Stimulated activated CD8-positive, alpha-beta memory T cell treated with anti-CD3 and anti-CD28 coated beads, Interleukin-4, amount 100 ng/mL, for 4 hours (primary cell): Measurements from ENCODE around the gene PSMB10.
"Not testable (repeated sequence)": the region's sequence is repeated elsewhere in the genome, so short reads cannot be mapped to it uniquely, and the experiment has no call there.

Experiments used
- DNase-seq, 2 donors: peaks; one replicate each; pipeline ENCODE4 v3.0.0-alpha.2; 2020; ENCODE audit warnings: low read depth in 2 of 2, low spot score in 1 of 2

Gene PSMB10

DNA sequence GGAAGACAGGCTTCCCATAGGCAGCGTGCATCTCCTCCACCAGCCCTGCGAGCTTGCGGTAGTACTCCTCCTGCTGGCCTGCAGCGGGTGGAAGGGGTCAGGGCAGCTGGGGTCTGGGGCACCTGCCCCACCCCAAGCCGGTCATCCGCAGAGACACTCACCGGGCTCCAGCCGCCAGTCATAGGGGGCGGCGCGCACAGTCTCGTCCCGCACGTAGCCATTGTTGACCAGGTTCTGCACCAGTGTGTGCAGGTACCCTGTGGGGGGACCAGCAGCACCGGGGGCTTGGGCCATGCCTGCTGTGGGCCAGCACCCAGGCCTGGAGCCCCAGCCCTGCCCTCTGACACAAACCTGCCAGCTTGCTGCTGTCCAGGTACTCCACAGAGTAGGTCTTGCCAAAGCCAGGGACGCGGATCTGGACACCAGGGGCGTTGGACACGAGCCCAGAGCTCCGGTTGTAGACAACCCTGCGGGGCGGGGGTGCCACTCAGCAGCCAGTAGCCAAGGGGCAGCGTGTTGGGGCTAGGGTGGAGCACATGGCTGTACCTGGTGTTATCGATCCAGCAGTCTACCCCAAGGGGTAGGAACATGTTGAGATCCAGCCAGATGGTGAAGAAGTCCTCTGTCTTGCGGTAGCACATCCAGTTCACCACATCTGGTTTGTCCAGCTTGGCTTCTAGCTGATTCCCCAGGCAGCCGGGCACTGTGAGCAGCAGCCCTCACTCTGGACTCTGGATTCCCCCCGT, 6.0 kb upstream of the PSMB10 start:
- DNase-seq: no peak

DNA sequence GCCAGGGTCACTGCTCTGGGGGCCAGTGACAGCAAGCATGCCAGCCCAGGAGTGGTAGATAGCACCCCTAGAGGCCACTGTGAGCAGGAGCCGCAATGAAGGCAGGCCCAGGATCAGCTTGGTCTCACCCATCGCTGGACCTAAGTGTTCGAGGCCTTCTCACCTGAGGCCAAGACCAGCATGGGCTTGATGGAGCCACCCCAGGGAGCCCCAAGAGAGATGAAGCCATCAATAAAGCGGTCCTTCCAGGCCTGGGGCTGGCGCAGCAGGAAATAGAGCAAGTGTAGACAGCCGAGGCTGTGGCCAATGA, 5.5 kb upstream of the PSMB10 start:
- no peak for DNase-seq

DNA sequence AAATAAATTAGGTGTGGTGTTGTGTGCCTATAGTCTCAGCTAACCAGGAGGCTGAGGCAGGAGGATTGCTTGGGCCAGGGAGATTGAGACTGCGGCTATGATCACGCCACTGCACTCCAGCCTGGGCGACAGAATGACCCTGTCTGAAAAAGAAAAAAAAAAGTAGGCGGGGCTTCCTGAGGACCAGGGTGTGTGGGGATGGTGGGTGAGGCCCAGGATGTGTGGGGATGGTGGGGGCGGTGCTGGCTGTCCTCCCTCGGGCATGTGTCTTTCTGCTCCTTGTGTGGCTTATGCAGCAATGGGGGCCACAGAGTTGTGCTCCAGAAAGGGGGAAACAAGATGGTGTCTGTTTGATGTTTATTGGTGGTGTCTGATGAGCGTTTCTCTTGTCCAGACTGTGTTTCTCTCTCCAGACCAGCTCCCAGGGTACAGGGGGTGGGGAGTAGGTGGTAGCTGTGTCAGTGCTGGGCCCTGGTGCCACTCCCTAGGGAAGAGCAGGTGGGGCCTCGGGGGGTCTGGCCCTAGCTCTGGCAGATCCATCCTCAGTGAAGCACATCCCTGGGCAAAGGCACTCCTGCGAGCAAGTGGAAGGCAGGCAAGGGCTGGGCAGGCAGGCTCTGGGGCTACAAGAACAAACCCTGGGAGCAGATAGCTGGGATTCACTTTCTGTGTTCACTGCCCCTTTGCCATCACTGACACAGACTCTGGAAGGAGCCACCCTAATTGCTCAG, 5.0 kb upstream of the PSMB10 start:
- DNase-seq: no peak

DNA sequence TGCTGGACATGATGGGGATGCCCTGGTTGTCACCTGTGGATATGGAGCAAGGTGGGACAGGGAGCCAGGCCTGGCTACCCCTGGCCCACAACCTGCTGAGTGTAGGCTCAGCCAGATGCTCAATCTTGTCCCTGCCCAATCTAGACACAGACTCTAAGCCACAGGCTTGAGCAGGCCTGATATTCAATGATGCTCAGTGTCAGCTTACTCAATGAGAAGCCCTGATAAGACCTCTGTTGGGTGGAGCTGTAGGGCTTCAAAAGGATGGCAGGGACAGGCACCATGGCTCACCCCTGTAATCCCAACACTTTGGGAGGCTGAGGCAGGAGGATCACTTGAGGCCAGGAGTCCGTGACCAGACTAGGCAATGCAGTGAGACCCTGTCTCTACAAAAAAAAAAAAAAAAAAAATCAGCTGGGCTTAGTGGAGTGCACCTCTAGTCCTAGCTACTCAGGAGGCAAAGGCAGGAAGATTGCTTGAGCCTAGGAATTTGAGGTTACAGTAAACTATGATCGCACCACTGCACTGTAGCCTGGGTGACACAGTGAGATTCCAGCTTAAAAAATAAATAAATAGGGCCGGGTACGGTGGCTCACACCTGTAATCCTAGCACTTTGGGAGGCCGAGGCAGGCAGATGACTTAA, 3.9 kb upstream of the PSMB10 start:
- no peak for DNase-seq

DNA sequence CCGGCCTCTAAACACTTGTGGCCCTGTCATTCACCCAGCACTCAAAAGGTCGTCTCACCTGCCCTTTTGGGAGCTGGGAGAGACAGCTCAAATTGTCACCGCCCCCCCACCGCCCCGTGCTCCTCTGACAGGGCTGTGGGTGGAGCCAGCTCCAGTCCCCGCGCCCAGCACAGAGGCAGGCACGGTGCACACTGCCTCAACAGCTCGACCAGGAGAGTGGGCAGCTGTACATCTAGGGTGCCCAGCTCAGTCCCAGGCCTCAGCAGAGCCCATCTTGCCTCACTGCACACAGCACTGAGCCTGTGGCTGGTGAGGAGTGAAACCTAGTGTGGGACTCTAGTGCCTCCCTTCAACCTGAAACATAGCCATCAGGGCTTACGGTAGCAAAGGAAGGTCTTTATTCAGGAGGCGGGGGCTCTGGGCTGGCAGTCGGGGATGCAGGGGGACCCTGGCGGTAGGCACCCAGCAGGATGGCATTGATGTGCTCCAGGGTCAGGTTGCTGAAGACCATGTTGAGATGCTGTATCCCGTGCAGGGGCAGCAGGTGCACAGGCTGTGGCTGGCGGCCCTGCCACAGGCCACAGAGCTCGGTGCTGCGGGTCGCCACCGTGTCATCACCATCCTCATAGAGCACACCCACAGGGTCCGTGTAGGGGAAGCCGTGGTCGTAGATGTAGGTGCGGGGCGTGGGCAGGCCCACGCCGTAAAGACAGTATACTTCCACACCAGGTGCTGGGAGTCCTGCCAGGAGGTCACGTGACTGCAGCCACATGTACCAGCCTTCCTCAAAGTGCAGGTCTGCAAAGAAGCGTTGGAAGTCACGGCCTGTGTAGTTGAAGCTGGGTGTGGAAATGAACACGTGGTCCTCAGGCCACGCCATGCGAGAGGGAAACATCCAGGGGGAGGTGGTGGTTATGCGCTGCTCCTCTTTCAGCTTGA, 3.1 kb upstream of the PSMB10 start:
- DNase-seq: peak in 1 of 2 donors; percentile 7

DNA sequence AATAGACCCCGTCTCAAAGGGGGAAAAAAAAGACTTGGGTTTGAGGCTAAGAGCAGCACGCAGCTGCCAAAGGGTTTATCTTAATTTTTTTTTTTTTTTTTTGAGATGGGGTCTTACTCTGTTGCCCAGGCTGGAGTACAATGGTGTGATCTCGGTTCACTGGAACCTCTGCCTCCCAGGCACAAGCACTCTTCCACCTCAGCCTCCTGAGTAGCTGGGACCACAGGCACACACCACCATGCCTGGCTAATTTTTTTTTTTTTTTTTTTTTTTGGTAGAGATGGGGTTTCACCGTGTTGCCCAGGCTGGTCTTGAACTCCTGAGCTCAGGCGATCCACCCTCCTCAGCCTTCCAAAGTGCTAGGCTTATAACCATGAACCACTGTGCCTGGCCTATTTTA, 1.1 kb upstream of the PSMB10 start:
- not testable (repeated sequence) for DNase-seq

DNA sequence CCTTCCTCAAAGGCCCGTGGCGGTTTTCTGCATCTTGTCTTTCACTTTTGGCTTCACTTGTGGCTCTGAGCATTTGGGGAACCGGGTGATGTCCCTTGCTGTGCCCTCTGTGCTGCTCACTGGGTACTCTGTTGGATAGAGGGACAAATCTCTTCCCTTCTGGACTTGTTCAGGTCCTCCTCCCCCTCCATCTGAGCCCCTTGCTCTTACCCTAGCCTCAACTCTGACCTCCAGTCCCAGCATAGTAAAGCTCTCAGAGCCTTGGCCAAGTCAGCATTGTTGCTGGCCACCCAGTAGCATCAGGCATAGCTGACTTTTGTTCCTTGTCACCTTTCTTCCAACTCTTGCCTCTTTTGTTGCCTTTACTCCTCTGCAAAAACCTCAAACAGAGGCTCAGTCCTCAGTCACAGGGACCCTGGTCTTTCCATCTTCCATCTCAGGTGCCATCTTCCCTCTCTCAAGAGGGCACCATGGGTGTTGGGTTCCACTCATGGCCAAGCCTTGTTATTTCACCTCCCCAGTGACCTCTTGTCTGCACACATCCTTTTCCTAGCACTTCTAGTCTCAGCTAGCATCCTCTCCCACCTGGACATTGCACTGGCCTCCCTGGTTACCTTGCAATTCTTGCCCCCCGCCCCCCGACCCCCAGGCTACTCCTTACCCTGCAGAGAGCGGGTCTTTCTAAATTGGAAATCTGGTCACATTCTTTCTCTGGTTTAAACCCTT, 393 bp upstream of the PSMB10 start:
- peak; percentile 54 to 58 for DNase-seq

DNA sequence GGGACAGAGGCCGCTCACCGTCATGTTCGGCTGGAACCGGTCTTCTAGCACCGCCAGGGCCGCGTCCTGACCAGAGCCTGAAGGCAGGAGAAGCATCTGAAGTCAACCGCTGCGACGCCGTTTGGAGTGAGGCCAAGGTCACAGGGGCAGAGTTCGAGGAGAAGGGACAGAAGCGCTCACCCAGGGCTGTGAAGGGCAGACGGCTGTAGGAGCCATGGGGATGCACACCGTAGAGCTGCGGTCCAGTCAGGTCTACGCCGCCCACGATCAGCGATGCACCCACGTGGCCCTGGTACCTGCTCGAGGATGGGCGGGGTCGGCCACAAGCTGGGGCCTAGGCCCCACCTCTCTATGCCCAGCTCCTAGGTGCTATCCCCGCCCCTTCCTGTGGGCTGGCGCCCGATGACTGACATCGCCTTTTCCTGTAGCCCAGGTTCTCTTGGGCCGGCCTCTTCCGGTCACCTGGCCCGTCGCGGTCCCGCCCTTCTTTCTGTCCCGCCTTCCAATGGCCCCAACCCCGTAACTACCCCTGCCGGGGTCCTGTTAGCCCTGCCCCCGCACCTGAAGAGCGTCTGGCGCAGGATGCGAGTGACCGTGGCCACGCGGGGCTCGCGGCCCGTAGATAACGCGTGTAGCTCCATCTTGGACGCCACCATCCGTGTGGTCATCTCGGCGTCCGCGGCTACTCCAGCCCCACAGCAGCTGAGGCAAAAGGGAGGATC, 1.1 kb downstream of the PSMB10 start:
- DNase-seq: peak; percentile 82 to 93

DNA sequence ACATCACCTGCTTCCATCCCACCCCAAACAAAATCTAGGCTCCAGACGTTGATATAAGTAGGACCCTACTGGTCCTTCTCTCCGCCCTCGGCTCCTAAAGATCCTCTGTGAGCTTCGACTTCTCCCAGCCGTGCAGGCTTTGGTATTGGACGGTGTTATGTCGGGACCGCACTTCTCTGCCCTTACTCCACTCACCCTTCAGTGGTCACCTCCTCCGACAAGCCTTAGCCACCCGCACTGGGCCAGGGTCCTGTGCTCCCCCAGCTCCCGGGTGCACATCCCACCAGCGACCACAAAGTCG, 1.6 kb downstream of the PSMB10 start:
- DNase-seq: no peak

DNA sequence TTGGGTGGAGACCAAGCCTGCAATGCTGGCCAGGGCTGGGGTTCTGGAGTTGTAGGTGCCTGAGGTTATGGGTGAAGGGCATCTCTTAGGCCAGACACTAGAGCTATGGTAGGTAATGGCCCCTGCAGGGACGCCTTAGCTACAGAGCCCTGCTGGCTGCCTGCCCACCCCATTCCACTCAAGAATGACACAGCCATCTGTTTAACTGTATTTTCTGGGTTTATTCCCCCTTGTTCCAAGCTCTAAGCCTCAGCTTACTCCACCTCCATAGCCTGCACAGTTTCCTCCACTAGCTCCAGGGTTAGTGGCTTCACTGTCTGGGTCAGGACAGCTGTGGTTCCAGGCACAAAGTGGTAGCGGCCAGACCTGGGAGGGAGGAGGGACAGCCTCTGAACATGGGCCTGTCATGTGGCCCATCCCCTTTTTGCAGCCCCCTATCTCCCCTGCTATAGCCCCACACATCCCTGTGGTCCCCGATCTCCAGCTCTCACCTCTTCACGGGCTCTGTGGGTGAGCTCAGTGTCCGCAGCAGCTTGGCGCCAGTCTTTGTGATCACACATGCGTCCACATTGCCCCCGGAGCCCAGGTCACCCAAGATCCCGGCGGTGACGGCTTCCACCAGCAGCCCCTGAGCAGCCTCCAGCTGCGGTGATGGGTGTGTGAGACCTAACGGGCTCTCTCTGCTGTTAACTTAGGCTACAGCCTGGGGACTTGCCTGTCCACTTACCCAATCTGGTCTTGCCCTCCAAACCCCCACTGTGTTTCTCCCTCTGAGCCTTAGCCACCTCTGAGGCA, 2.1 kb downstream of the PSMB10 start:
- DNase-seq: no peak

DNA sequence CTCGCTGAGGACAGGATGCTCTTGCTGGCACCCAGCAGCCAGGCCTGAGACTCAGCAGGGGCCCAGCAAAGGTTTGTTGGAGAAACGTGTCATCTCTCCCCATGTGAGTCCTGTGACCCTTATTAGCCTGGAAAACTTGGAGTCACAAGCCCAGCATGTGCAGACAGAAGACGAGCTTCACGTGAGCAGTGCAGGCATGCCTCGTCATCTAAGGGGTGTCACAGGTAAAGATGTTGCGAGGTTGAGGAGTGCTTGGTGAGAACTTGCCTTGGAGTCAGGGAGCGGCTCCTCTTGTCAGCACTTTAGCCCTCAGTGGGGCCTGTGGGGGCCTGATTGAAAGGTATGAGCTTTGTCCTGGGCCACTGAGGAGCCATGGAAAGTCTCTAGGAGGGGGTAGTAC, 2.8 kb downstream of the PSMB10 start:
- no peak for DNase-seq

DNA sequence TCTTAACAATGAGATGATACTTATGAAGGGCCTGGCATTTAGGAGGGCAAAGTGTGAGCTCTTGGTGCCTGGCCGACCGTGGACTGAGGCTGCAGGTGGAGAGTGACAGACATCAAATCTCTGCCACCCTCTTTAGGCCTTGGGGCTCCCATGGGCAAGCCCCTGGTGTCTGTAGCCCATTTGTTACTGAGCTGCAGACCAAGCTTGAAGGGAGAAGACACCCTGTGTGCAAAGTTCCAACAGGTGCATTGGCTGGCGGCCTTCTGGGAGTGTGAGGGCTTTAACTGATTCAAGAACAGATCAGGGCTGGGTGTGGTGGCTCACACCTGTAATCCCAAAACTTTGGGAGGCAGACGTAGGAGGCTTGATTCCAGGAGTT, 4.2 kb downstream of the PSMB10 start:
- no peak for DNase-seq

DNA sequence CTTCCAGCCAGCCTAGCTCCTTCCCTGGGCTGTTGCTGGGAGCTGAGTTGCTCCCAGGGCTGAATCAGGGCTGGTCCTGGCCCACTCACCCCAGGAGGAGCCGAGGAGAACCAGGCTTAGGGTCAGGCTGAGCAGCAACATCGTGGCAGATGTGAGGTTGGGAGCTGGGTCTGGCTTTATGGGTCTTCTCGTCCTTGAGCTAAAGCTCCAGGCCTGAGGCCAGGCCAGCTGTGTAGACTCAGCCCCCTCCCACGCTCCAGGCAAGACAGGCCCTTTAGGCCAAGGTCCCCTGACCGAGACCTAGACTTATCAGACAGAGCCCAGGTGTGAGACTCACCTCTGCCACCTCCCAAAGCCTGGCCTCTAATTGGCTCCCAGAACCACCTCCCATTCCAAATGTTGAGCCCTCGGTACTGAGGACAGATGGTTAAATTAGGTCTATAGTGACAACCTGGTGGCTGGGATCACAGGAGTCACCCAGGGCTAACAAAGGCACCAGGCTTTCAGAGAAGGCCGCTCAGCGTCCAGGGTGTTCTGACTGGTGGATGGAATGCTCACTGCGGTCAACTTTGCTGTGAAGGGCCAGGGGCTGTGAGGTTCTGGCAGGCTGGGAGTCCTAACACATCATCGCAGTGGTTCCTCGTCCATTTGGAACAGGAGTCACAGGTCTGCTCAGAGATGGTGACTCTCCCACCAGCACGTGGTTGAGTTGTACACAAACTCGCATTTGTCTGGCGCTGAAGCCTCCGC, 4.8 kb downstream of the PSMB10 start, which contains the start of gene CTRL:
TSS of gene CTRL (minus strand) at position 151 of the 750 bp plus-strand sequence. CDS start at position 141, 10 bp downstream.
- no peak for DNase-seq

DNA sequence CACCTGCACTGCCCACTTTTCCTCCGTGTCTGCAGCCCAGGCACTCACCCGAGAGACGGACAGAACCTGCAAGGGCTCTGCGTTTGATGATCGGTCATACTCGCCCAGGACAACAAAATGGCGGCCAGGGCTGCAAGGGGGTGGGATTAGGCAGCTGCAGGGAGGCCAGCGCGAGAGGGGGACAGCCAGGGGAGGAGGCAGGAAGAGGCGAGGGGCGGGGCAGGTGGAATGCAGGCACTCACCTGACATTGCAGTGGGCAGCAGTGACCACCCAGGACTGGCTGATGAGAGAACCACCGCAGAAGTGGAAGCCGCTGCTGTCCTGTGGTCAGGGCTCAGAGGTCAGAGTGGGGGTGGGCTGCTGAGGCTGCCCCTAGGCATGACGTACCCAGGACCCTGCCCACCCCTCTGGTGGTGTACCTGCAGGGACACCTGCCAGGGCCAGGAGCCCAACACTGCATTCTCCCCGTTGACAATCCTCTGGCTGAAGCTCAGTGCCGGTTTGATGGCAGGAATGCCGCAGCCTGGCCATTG, 5.9 kb downstream of the PSMB10 start:
- DNase-seq: no peak

DNA sequence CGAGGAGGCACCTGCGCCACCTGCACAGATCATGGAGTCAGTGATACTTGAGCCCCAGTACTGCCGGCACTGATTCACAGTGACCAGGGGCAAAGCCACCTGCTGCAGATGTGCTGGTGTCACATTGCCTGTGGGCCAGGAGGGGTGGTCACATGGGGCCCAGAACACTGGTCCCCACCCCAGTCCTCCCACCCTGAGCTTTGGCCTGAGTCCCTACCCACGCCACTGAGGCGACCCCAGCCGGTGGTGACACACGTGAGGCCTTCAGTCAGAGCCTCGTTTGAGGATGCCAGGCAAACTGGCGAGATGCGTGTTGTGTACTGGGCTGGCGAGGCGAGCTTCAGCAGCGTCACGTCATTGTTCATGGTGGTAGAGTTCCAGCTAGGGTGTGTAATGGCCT, 6.5 kb downstream of the PSMB10 start:
- DNase-seq: no peak

DNA sequence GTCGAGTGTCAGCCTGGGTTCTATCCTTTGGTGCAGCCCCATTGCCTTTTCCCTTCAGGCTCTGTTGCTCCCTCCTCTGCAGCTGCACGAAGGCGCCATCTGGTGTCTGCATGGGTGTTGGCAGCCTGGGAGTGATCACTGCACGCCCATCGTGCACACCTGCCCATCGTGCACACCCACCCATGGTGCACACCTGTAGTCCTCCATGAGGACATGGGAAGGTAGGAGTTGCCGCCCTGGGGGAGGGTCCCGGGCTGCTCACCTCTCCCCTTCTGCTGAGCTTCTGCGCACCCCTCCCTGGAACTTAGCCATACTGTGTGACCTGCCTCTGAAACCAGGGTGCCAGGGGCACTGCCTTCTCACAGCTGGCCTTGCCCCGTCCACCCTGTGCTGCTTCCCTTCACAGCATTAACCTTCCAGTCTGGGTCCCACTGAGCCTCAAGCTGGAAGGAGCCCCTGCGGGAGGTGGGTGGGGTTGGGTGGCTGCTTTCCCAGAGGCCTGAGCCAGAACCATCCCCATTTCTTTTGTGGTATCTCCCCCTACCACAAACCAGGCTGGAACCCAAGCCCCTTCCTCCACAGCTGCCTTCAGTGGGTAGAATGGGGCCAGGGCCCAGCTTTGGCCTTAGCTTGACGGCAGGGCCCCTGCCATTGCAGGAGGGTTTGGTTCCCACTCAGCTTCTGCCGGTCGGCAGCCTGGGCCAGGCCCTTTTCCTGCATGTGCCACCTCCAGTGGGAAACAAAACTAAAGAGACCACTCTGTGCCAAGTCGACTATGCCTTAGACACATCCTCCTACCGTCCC, 7.9 kb downstream of the PSMB10 start:
- peak; percentile 41 to 58 for DNase-seq

DNA sequence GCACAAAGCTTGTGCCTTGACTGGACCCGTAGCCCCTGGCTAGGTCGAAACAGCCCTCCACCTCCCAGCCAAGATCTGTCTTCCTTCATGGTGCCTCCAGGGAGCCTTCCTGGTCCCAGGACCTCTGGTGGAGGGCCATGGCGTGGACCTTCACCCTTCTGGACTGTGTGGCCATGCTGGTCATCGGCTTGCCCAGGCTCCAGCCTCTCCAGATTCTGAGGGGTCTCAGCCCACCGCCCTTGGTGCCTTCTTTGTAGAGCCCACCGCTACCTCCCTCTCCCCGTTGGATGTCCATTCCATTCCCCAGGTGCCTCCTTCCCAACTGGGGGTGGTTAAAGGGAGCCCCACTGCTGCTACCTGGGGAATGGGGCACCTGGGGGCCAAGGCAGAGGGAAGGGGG, 8.5 kb downstream of the PSMB10 start:
- no peak for DNase-seq
